Measurements from ENCODE around the gene ACAP1. TPM values are rescaled to one million over a fixed set of nuclear protein-coding genes. Genes with fewer than 3 reads are reported as not detected.
"Not testable (repeated sequence)": the region's sequence is repeated elsewhere in the genome, so short reads cannot be mapped to it uniquely, and the experiment has no call there.

ACAP1 gene
- polyA plus RNA-seq, 1 donor (not counting 4 experiments of a cell fraction or from before 2014, with no cell fraction given), result 1.7 TPM

- Histone ChIP-seq H3K4me3 (ENCODE audit: control insufficient read depth in 2 of 3, extremely low read depth in 1 of 3, insufficient read depth in 2 of 3, low read depth in 1 of 3, low read length in 3 of 3) (no peak overlapping the region), H3K9me3 (ENCODE audit: control insufficient read depth, low read depth, low read length) (no peaks in the 10 kb centered on the region), H3K9ac (ENCODE audit: control insufficient read depth, extremely low read depth, insufficient read depth, low read length) (no peak overlapping the region), H3K79me2 (ENCODE audit: control insufficient read depth, insufficient read depth, low read length) (no peaks in the 10 kb centered on the region), H3K27ac (ENCODE audit: control insufficient read depth, insufficient read depth, low read length) (no peak overlapping the region), H3K9me1 (ENCODE audit: control insufficient read depth, extremely low read depth, insufficient read depth, low read length) (no peaks in the 10 kb centered on the region), H3K4me2 (ENCODE audit: control insufficient read depth, extremely low read depth, insufficient read depth, low read depth, low read length) (no peak overlapping the region), H4K20me1 (ENCODE audit: control insufficient read depth, extremely low read depth, insufficient read depth, low read length) (no peaks in the 10 kb centered on the region), H3K36me3 (ENCODE audit: control insufficient read depth in 2 of 2, extremely low read depth in 1 of 2, insufficient read depth in 2 of 2, low read length in 2 of 2) (no peaks in the 10 kb centered on the region), H3K27me3 (ENCODE audit: control insufficient read depth, extremely low read depth, insufficient read depth, low read length) (no peaks in the 10 kb centered on the region), H2AFZ (ENCODE audit: control insufficient read depth, low read length) (no peak overlapping the region), H3K4me1 (ENCODE audit: control insufficient read depth, extremely low read depth, insufficient read depth, low read length) (peaks cover 12% of the 10 kb centered on the region)
- no peak for TF ChIP-seq EZH2 (IDR thresholded peaks at IDR 0.05; ENCODE audit: low read length)
- TF ChIP-seq CTCF (optimal IDR thresholded peaks at IDR 0.05 in 1 of 3, IDR thresholded peaks at IDR 0.05 in 1 of 3, conservative IDR thresholded peaks at IDR 0.05 in 1 of 3; ENCODE audit: extremely low read depth in 1 of 3, insufficient read depth in 2 of 3, low read length in 3 of 3), result no peak
- FAIRE-seq (no peak), DNase-seq (ENCODE audit: low read depth, low spot score) (no peak)
- dilution Hi-C loops (cut with MboI; ENCODE audit: extremely low pct_ligation_motif_present, low sequenced_read_pairs), result no loop called here
Observed at GRCh38 chr17:7363311-7363710, 27.0 kb downstream of the ACAP1 start.

GRCh38 chr17:7365963-7366362 lies 29.6 kb downstream of the ACAP1 start:
- H3K27ac ChIP-seq (ENCODE audit: control insufficient read depth, insufficient read depth, low read length); H4K20me1 ChIP-seq (ENCODE audit: control insufficient read depth, extremely low read depth, insufficient read depth, low read length); H3K9me3 ChIP-seq (ENCODE audit: control insufficient read depth, low read depth, low read length); H3K9me1 ChIP-seq (ENCODE audit: control insufficient read depth, extremely low read depth, insufficient read depth, low read length); H3K79me2 ChIP-seq (ENCODE audit: control insufficient read depth, insufficient read depth, low read length); H3K4me3 ChIP-seq (ENCODE audit: control insufficient read depth in 2 of 3, extremely low read depth in 1 of 3, insufficient read depth in 2 of 3, low read depth in 1 of 3, low read length in 3 of 3); H3K4me2 ChIP-seq (ENCODE audit: control insufficient read depth, extremely low read depth, insufficient read depth, low read depth, low read length); H3K27me3 ChIP-seq (ENCODE audit: control insufficient read depth, extremely low read depth, insufficient read depth, low read length); dilution Hi-C loops (cut with MboI; ENCODE audit: extremely low pct_ligation_motif_present, low sequenced_read_pairs); FAIRE-seq; H3K36me3 ChIP-seq (ENCODE audit: control insufficient read depth in 2 of 2, extremely low read depth in 1 of 2, insufficient read depth in 2 of 2, low read length in 2 of 2); H3K9ac ChIP-seq (ENCODE audit: control insufficient read depth, extremely low read depth, insufficient read depth, low read length); DNase-seq (ENCODE audit: low read depth, low spot score); H2AFZ ChIP-seq (ENCODE audit: control insufficient read depth, low read length): not testable (repeated sequence)
- peaks cover 12% of the 10 kb centered on the region for H3K4me1 ChIP-seq (ENCODE audit: control insufficient read depth, extremely low read depth, insufficient read depth, low read length)

- Histone ChIP-seq H3K4me1 (ENCODE audit: control insufficient read depth, extremely low read depth, insufficient read depth, low read length) (peaks cover 6% of the 10 kb centered on the region), H3K9me3 (ENCODE audit: control insufficient read depth, low read depth, low read length) (no peaks in the 10 kb centered on the region), H3K27ac (ENCODE audit: control insufficient read depth, insufficient read depth, low read length) (no peak overlapping the region), H3K4me3 (ENCODE audit: control insufficient read depth in 2 of 3, extremely low read depth in 1 of 3, insufficient read depth in 2 of 3, low read depth in 1 of 3, low read length in 3 of 3) (no peak overlapping the region), H4K20me1 (ENCODE audit: control insufficient read depth, extremely low read depth, insufficient read depth, low read length) (no peaks in the 10 kb centered on the region), H3K9ac (ENCODE audit: control insufficient read depth, extremely low read depth, insufficient read depth, low read length) (no peak overlapping the region), H3K4me2 (ENCODE audit: control insufficient read depth, extremely low read depth, insufficient read depth, low read depth, low read length) (no peak overlapping the region), H3K27me3 (ENCODE audit: control insufficient read depth, extremely low read depth, insufficient read depth, low read length) (no peaks in the 10 kb centered on the region), H2AFZ (ENCODE audit: control insufficient read depth, low read length) (no peak overlapping the region), H3K79me2 (ENCODE audit: control insufficient read depth, insufficient read depth, low read length) (no peaks in the 10 kb centered on the region), H3K9me1 (ENCODE audit: control insufficient read depth, extremely low read depth, insufficient read depth, low read length) (no peaks in the 10 kb centered on the region), H3K36me3 (ENCODE audit: control insufficient read depth in 2 of 2, extremely low read depth in 1 of 2, insufficient read depth in 2 of 2, low read length in 2 of 2) (no peaks in the 10 kb centered on the region)
- DNase-seq (ENCODE audit: low read depth, low spot score), result no peak
- FAIRE-seq, result no peak
- dilution Hi-C loops (cut with MboI; ENCODE audit: extremely low pct_ligation_motif_present, low sequenced_read_pairs), result no loop called here
- no peak for TF ChIP-seq CTCF (optimal IDR thresholded peaks at IDR 0.05 in 1 of 3, IDR thresholded peaks at IDR 0.05 in 1 of 3, conservative IDR thresholded peaks at IDR 0.05 in 1 of 3; ENCODE audit: extremely low read depth in 1 of 3, insufficient read depth in 2 of 3, low read length in 3 of 3)
- no peak for TF ChIP-seq EZH2 (IDR thresholded peaks at IDR 0.05; ENCODE audit: low read length)
Observed at GRCh38 chr17:7367083-7367482, 30.8 kb downstream of the ACAP1 start.
